ENCODE results near the gene ZNF674.

- TF ChIP-seq, protein P1, sequence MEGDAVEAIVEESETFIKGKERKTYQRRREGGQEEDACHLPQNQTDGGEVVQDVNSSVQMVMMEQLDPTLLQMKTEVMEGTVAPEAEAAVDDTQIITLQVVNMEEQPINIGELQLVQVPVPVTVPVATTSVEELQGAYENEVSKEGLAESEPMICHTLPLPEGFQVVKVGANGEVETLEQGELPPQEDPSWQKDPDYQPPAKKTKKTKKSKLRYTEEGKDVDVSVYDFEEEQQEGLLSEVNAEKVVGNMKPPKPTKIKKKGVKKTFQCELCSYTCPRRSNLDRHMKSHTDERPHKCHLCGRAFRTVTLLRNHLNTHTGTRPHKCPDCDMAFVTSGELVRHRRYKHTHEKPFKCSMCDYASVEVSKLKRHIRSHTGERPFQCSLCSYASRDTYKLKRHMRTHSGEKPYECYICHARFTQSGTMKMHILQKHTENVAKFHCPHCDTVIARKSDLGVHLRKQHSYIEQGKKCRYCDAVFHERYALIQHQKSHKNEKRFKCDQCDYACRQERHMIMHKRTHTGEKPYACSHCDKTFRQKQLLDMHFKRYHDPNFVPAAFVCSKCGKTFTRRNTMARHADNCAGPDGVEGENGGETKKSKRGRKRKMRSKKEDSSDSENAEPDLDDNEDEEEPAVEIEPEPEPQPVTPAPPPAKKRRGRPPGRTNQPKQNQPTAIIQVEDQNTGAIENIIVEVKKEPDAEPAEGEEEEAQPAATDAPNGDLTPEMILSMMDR (IDR thresholded peaks at IDR 0.05; ENCODE audit: low read depth, low read length): no peak
- TF ChIP-seq POLR2A (IDR thresholded peaks at IDR 0.05; ENCODE audit: extremely low read depth, insufficient read length): no peak
Observed at GRCh38 chrX:46456125-46456922, 88.9 kb downstream of the ZNF674 start.
